ENCODE measurements around the gene DHX16. TPM values are rescaled to one million over a fixed set of nuclear protein-coding genes. Genes with fewer than 3 reads are reported as not detected.

The DHX16 gene
- total and polyA plus RNA-seq, 9 of the 15 experiments (the other 6 are each of a cell fraction or from before 2014, with no cell fraction given), result 14.6 to 66.1 (median 47.5) TPM

- TF ChIP-seq, protein P1, sequence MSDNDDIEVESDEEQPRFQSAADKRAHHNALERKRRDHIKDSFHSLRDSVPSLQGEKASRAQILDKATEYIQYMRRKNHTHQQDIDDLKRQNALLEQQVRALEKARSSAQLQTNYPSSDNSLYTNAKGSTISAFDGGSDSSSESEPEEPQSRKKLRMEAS (CRISPR knock-in tag; IDR thresholded peaks at IDR 0.05), result peak; percentile 83
- no peak for TF ChIP-seq SMAD3 (CRISPR knock-in tag; conservative IDR thresholded peaks at IDR 0.05)
- no peak for TF ChIP-seq NFIX (CRISPR knock-in tag; IDR thresholded peaks at IDR 0.05; ENCODE audit: low read depth)
- TF ChIP-seq, protein P2, sequence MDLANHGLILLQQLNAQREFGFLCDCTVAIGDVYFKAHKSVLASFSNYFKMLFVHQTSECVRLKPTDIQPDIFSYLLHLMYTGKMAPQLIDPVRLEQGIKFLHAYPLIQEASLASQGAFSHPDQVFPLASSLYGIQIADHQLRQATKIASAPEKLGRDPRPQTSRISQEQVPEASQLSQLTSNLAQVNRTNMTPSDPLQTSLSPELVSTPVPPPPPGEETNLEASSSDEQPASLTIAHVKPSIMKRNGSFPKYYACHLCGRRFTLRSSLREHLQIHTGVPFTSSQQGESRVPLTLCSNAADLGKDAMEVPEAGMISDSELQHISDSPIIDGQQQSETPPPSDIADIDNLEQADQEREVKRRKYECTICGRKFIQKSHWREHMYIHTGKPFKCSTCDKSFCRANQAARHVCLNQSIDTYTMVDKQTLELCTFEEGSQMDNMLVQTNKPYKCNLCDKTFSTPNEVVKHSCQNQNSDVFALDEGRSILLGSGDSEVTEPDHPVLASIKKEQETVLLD (IDR thresholded peaks at IDR 0.05), result no peak
- no peak for TF ChIP-seq CREBBP (IDR thresholded peaks at IDR 0.05; ENCODE audit: low read depth, low read length)
- no peak for TF ChIP-seq ZNF766 (CRISPR knock-in tag; conservative IDR thresholded peaks at IDR 0.05)
- TF ChIP-seq, protein P3, sequence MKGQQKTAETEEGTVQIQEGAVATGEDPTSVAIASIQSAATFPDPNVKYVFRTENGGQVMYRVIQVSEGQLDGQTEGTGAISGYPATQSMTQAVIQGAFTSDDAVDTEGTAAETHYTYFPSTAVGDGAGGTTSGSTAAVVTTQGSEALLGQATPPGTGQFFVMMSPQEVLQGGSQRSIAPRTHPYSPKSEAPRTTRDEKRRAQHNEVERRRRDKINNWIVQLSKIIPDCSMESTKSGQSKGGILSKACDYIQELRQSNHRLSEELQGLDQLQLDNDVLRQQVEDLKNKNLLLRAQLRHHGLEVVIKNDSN (CRISPR knock-in tag; IDR thresholded peaks at IDR 0.05), result peak; percentile 28; the same call in 1 of the 2 replicates
- TF ChIP-seq IRF2 (CRISPR knock-in tag; IDR thresholded peaks at IDR 0.05), result no peak
- no peak; the same call in 1 of the 2 replicates for TF ChIP-seq NR2F6 (CRISPR knock-in tag; IDR thresholded peaks at IDR 0.05)
- TF ChIP-seq MCM2 (IDR thresholded peaks at IDR 0.05; ENCODE audit: low read depth), result no peak
- peak; percentile 82 for TF ChIP-seq RBFOX2 (IDR thresholded peaks at IDR 0.05; ENCODE audit: low read depth, low read length)
- TF ChIP-seq PHTF2 (CRISPR knock-in tag; IDR thresholded peaks at IDR 0.05), result no peak
- TF ChIP-seq ZBED1 (IDR thresholded peaks at IDR 0.05), result no peak
- peak in 1 of 2 experiments; percentile 77; a peak in 1 of 4 replicates for TF ChIP-seq SRF (CRISPR knock-in tag; IDR thresholded peaks at IDR 0.05)
- no peak for TF ChIP-seq ZNF696 (CRISPR knock-in tag; conservative IDR thresholded peaks at IDR 0.05)
- TF ChIP-seq CC2D1A (IDR thresholded peaks at IDR 0.05), result 0 out of 2 replicates have a peak, but pooled peaks have one; percentile 30
- 0 out of 4 replicates have a peak, but pooled peaks of 1 of the 2 experiments have one; percentile 30 for TF ChIP-seq ETV6 (IDR thresholded peaks at IDR 0.05; ENCODE audit: borderline replicate concordance in 1 of 2, low read depth in 2 of 2, low read length in 1 of 2)
- 0 out of 2 replicates have a peak, but pooled peaks have one; percentile 22 for TF ChIP-seq ETV6 (CRISPR knock-in tag; IDR thresholded peaks at IDR 0.05; ENCODE audit: borderline replicate concordance)
- TF ChIP-seq PTRF (tag; IDR thresholded peaks at IDR 0.05), result no peak
- no peak for TF ChIP-seq SNRNP70 (optimal IDR thresholded peaks at IDR 0.05; ENCODE audit: low read depth, low read length)
- TF ChIP-seq HES1 (IDR thresholded peaks at IDR 0.05; ENCODE audit: low read depth), result no peak
- TF ChIP-seq GATA2 (CRISPR knock-in tag; IDR thresholded peaks at IDR 0.05), result no peak
- TF ChIP-seq POLR2AphosphoS5 (IDR thresholded peaks at IDR 0.05; ENCODE audit: control insufficient read depth, insufficient read depth, low read depth, low read length), result peak; percentile 65; the same call in 1 of the 2 replicates
- no peak for TF ChIP-seq ZNF551 (CRISPR knock-in tag; IDR thresholded peaks at IDR 0.05)
- TF ChIP-seq PRMT5 (CRISPR knock-in tag; IDR thresholded peaks at IDR 0.05), result no peak
- no peak for TF ChIP-seq ID3 (CRISPR knock-in tag; IDR thresholded peaks at IDR 0.05)
- TF ChIP-seq ID3 (tag; IDR thresholded peaks at IDR 0.05), result peak; percentile 64; the same call in 1 of the 2 replicates
These were observed at the start of gene DHX16 (continued) for GRCh38 chr6:30672445-30673253.

All from K562 (cell line).